GM20431 (cell line): ENCODE measurements around the gene CERS2.
"Not testable (repeated sequence)": the region's sequence is repeated elsewhere in the genome, so short reads cannot be mapped to it uniquely, and the experiment has no call there.

Experiments used
- in situ Hi-C: fragments of 300-500 bp; cut with MseI, MboI; formaldehyde crosslinking; loops from one replicate; pipeline ENCODE4 v1.15.0; 2020; ENCODE audit warnings: low sequenced_read_pairs; ENCODE audit not compliant: unreplicated experiment

CERS2 gene

GRCh38 chr1:150971583-150972416 is 2.8 kb downstream of the CERS2 start:
- in situ Hi-C loops, result no loop called here

- in situ Hi-C loops, result no loop called here
These were observed 3.6 kb downstream of the CERS2 start for GRCh38 chr1:150970808-150971582.

- in situ Hi-C loops, result no loop called here
These were observed 5.0 kb downstream of the CERS2 start for GRCh38 chr1:150969626-150970025.

- in situ Hi-C loops, result no loop called here
These were observed 6.1 kb downstream of the CERS2 start for GRCh38 chr1:150968491-150968890.

- in situ Hi-C loops, result no loop called here
These were observed 6.7 kb downstream of the CERS2 start for GRCh38 chr1:150967936-150968335.

- in situ Hi-C loops, result no loop called here
These were observed 8.6 kb downstream of the CERS2 start for GRCh38 chr1:150966011-150966410.

GRCh38 chr1:150965605-150966004 is 9.0 kb downstream of the CERS2 start:
- in situ Hi-C loops, result no loop called here

GRCh38 chr1:150964164-150964489 is 10.5 kb downstream of the CERS2 start:
- in situ Hi-C loops, result no loop called here

GRCh38 chr1:150963321-150964163 is 11.1 kb downstream of the CERS2 start:
- in situ Hi-C loops, result no loop called here

GRCh38 chr1:150961756-150962155 is 12.9 kb downstream of the CERS2 start:
- in situ Hi-C loops, result no loop called here

- in situ Hi-C loops, result no loop called here
These were observed 14.0 kb downstream of the CERS2 start for GRCh38 chr1:150960646-150961045.

GRCh38 chr1:150957666-150958065 is 17.0 kb downstream of the CERS2 start:
- in situ Hi-C loops, result no loop called here

- in situ Hi-C loops, result no loop called here
These were observed 19.4 kb downstream of the CERS2 start for GRCh38 chr1:150955280-150955679.

GRCh38 chr1:150954708-150955107 is 19.9 kb downstream of the CERS2 start:
- in situ Hi-C loops, result no loop called here

GRCh38 chr1:150944856-150945255 is 29.8 kb downstream of the CERS2 start:
- in situ Hi-C loops, result no loop called here

- in situ Hi-C loops, result no loop called here
These were observed 42.9 kb downstream of the CERS2 start for GRCh38 chr1:150931773-150932172.

- in situ Hi-C loops, result not testable (repeated sequence)
These were observed 45.9 kb downstream of the CERS2 start for GRCh38 chr1:150928775-150929174.

- in situ Hi-C loops, result no loop called here
These were observed 46.3 kb downstream of the CERS2 start for GRCh38 chr1:150928286-150928685.

- in situ Hi-C loops, result no loop called here
These were observed 47.0 kb downstream of the CERS2 start for GRCh38 chr1:150927624-150928023.

GRCh38 chr1:150926097-150926741 is 48.4 kb downstream of the CERS2 start, which contains the start of gene SETDB1:
Gene SETDB1 (plus strand): TSS chr1:150926363. CDS start chr1:150927715, 1,352 bp downstream.
- in situ Hi-C loops, result no loop called here
